ENCODE data around the gene NBAS.

The NBAS gene

GRCh38 chr2:15400240-15400826 is 160.8 kb downstream of the NBAS start:
- DNase-seq, result no peak

- DNase-seq, result no peak
Measured at GRCh38 chr2:15399241-15399640, 161.9 kb downstream of the NBAS start.

GRCh38 chr2:15391751-15392150 is 169.4 kb downstream of the NBAS start:
- no peak for DNase-seq

GRCh38 chr2:15389895-15390294 is 171.2 kb downstream of the NBAS start:
- DNase-seq, result no peak

GRCh38 chr2:15389326-15389700 is 171.8 kb downstream of the NBAS start:
- no peak for DNase-seq

- no peak for DNase-seq
Measured at GRCh38 chr2:15388406-15389325, 172.5 kb downstream of the NBAS start.

- no peak for DNase-seq
Measured at GRCh38 chr2:15385184-15385583, 175.9 kb downstream of the NBAS start.

- no peak for DNase-seq
Measured at GRCh38 chr2:15383695-15384350, 177.3 kb downstream of the NBAS start.

- no peak for DNase-seq
Measured at GRCh38 chr2:15378148-15378908, 182.8 kb downstream of the NBAS start.

- no peak for DNase-seq
Measured at GRCh38 chr2:15377202-15377601, 183.9 kb downstream of the NBAS start.

GRCh38 chr2:15372019-15372418 is 189.1 kb downstream of the NBAS start:
- DNase-seq, result no peak

- DNase-seq, result no peak
Measured at GRCh38 chr2:15369129-15369528, 192.0 kb downstream of the NBAS start.

- DNase-seq, result no peak
Measured at GRCh38 chr2:15367715-15368114, 193.4 kb downstream of the NBAS start.

- DNase-seq, result no peak
Measured at GRCh38 chr2:15367205-15367604, 193.9 kb downstream of the NBAS start.

GRCh38 chr2:15365411-15365810 is 195.7 kb downstream of the NBAS start:
- DNase-seq, result no peak

GRCh38 chr2:15364561-15364960 is 196.6 kb downstream of the NBAS start:
- no peak for DNase-seq

- no peak for DNase-seq
Measured at GRCh38 chr2:15363734-15364133, 197.4 kb downstream of the NBAS start.

- DNase-seq, result no peak
Measured at GRCh38 chr2:15363142-15363541, 198.0 kb downstream of the NBAS start.

- DNase-seq, result no peak
Measured at GRCh38 chr2:15359716-15360531, 201.2 kb downstream of the NBAS start.

- no peak for DNase-seq
Measured at GRCh38 chr2:15357922-15358321, 203.2 kb downstream of the NBAS start.

- DNase-seq, result no peak
Measured at GRCh38 chr2:15357186-15357585, 203.9 kb downstream of the NBAS start.

GRCh38 chr2:15355386-15355785 is 205.7 kb downstream of the NBAS start:
- no peak for DNase-seq

Measured in CD4-positive, alpha-beta T cell treated with Interleukin-12 subunit alpha and Interleukin-12 subunit beta, for 1 hour (primary cell).